K562 (cell line): ENCODE results near the gene GNAZ. TPM values are rescaled to one million over a fixed set of nuclear protein-coding genes. Genes with fewer than 3 reads are reported as not detected.
A peak's percentile ranks its signal among the peaks of the same experiment; 100 is the strongest.

Experiments
- ATAC-seq: fragments of 200-7000 bp; cut with Tn5 transposase; 3 replicates; pipeline ENCODE4 v1.9.1; 2020; ENCODE audit warnings: moderate library complexity
- BruUV-seq: library from RNA; stranded (reverse); fragments of 400-500 nt; replicated peaks from 2 replicates; lab custom pipeline; 2021; lab: Mats Ljungman, UMichigan
- CTCF ChIA-PET: fragments of 300-600 bp; formaldehyde crosslinking; extraction: SDS; loops from one replicate; lab custom pipeline; 2021; ENCODE audit warnings: low intra/inter-chr PET ratio; lab: Yijun Ruan, JAX
- POLR2A ChIA-PET: fragments of 300-600, 350-650 bp; sonication (Branson Sonifier 250); formaldehyde crosslinking; extraction: SDS; loops from one replicate; lab custom pipeline; 2021; ENCODE audit warnings: antibody characterized with exemption, inconsistent platforms; lab: Yijun Ruan, JAX
- DNase-seq, 4 experiments: peaks; one replicate each; pipeline versions ENCODE4 v3.0.0 to v3.0.0-alpha.2; 2011 to 2018; ENCODE audit warnings: low spot score in 3 of 4, mixed read lengths in 3 of 4; ENCODE audit errors: extremely low read depth in 1 of 4
- FAIRE-seq: peaks from 2 replicates; lab custom pipeline; 2011; peaks lifted over from hg19 to GRCh38; lab: Jason Lieb, UNC
- H2AFZ ChIP-seq: 2 replicates; pipeline ENCODE4 v1.6.0; 2011; ENCODE audit warnings: low read depth, low read length, control low read depth, inconsistent platforms
- H3K27ac ChIP-seq: fragments of 200-600 bp; 3 replicates; pipeline ENCODE4 v1.8.0; 2011; ENCODE audit warnings: low read depth, mild to moderate bottlenecking, control low read depth, inconsistent platforms, low read length, moderate library complexity, mixed read lengths; ENCODE audit errors: extremely low read depth
- H3K27me3 ChIP-seq, 2 experiments: fragments of 300-600 bp in 1 of 2; 2 replicates in 1 of 2; 3 replicates in 1 of 2; pipeline versions ENCODE4 v1.6.0 to v1.8.0; 2011; ENCODE audit warnings: inconsistent platforms in 2 of 2, low read length in 2 of 2, mild to moderate bottlenecking in 1 of 2, mixed read lengths in 1 of 2, moderate library complexity in 1 of 2; ENCODE audit not compliant: control insufficient read depth in 2 of 2, insufficient read depth in 2 of 2
- H3K36me3 ChIP-seq: fragments of 300-600 bp; 3 replicates; pipeline ENCODE4 v1.8.0; 2011; ENCODE audit warnings: mild to moderate bottlenecking, low read length, inconsistent platforms; ENCODE audit not compliant: control insufficient read depth, insufficient read depth
- H3K4me1 ChIP-seq, 2 experiments: fragments of 200-600 bp in 1 of 2; replicated peaks in 1 of 2; 2 replicates in 1 of 2; 3 replicates in 1 of 2; pipeline versions ENCODE4 v1.5.1 to v1.8.0; 2011; ENCODE audit warnings: inconsistent platforms in 2 of 2, low read length in 2 of 2, mild to moderate bottlenecking in 1 of 2, mixed read lengths in 1 of 2, moderate library complexity in 1 of 2; ENCODE audit not compliant: control insufficient read depth in 2 of 2, insufficient read depth in 2 of 2
- H3K4me2 ChIP-seq: 2 replicates; pipeline ENCODE4 v1.6.1; 2011; ENCODE audit warnings: low read length, control low read depth, inconsistent platforms, mixed read lengths; ENCODE audit not compliant: insufficient read depth
- H3K4me3 ChIP-seq: fragments of 200-600 bp; sonication (generic), shearing (Covaris generic); 2 replicates; pipeline ENCODE4 v1.5.1; 2016; ENCODE audit warnings: control low read depth, inconsistent platforms
- H3K79me2 ChIP-seq: fragments of 200-600 bp; 3 replicates; pipeline ENCODE4 v1.8.0; 2011; ENCODE audit warnings: low read length, inconsistent platforms; ENCODE audit not compliant: control insufficient read depth, insufficient read depth
- H3K9ac ChIP-seq, 2 experiments: 2 replicates each; pipeline versions ENCODE4 v1.6.0 to v1.6.1; 2011; ENCODE audit warnings: low read depth in 2 of 2, low read length in 2 of 2, control low read depth in 1 of 2, inconsistent platforms in 1 of 2, mild to moderate bottlenecking in 1 of 2, mixed read lengths in 1 of 2; ENCODE audit not compliant: insufficient read depth in 1 of 2
- H3K9me1 ChIP-seq: one replicate; pipeline ENCODE4 v1.6.0; 2011; ENCODE audit warnings: inconsistent platforms, mild to moderate bottlenecking, low read length, moderate library complexity; ENCODE audit not compliant: control insufficient read depth, insufficient read depth
- H3K9me3 ChIP-seq: replicated peaks from 2 replicates; pipeline ENCODE4 v1.5.1; 2011; ENCODE audit warnings: low read depth, low read length, inconsistent platforms; ENCODE audit not compliant: control insufficient read depth, insufficient read depth
- H4K20me1 ChIP-seq: replicated peaks from 2 replicates; pipeline ENCODE4 v1.6.1; 2011; ENCODE audit warnings: low read length, inconsistent platforms, mixed read lengths; ENCODE audit not compliant: control insufficient read depth, insufficient read depth
- CBFA2T3 ChIP-seq: fragments of 450-650 bp; IDR thresholded peaks from 2 replicates; pipeline ENCODE4 v1.6.1; 2017
- CBFB ChIP-seq: sonication (generic); formaldehyde crosslinking; IDR thresholded peaks from 2 replicates; pipeline ENCODE4 v1.4.0; 2020; ENCODE audit warnings: mild to moderate bottlenecking, missing genetic modification reagents
- CREM ChIP-seq: IDR thresholded peaks from 2 replicates; pipeline ENCODE4 v1.6.1; 2014; ENCODE audit warnings: antibody characterized with exemption, low read depth
- EZH2 ChIP-seq: IDR thresholded peaks from 2 replicates; pipeline ENCODE4 v1.6.1; 2012; ENCODE audit warnings: low read depth, mild to moderate bottlenecking, inconsistent platforms, low read length, borderline replicate concordance
- GABPB2 ChIP-seq: fragments of 250-450 bp; sonication (Bioruptor Pico); conservative IDR thresholded peaks from 2 replicates; pipeline ENCODE4 v1.5.1; 2021; ENCODE audit warnings: mild to moderate bottlenecking
- KDM2B ChIP-seq: fragments of 250-450 bp; sonication (Bioruptor Pico); IDR thresholded peaks from 2 replicates; pipeline ENCODE4 v1.8.0; 2021; ENCODE audit warnings: mild to moderate bottlenecking, moderate library complexity
- NCOA1 ChIP-seq: fragments of 450-650 bp; IDR thresholded peaks from 2 replicates; pipeline ENCODE4 v1.6.1; 2016; ENCODE audit warnings: low read depth
- RB1 ChIP-seq: fragments of 450-650 bp; IDR thresholded peaks from 2 replicates; pipeline ENCODE4 v1.6.1; 2017; ENCODE audit warnings: low read depth, mild to moderate bottlenecking
- XRCC5 ChIP-seq: fragments of 200-400 bp; formaldehyde crosslinking; IDR thresholded peaks from 2 replicates; pipeline ENCODE4 v1.6.1; 2017; ENCODE audit warnings: low read depth, mild to moderate bottlenecking, low read length
- ZNF561 ChIP-seq: fragments of 450-650 bp; formaldehyde crosslinking; conservative IDR thresholded peaks from 2 replicates; pipeline ENCODE4 v1.4.0; 2020; ENCODE audit warnings: mild to moderate bottlenecking, moderate library complexity
- WGBS: fragments of 100-300 bp; shearing (Covaris generic); methylation state at CpG from one replicate; pipeline ENCODE4 v1.1.6; 2016; ENCODE audit warnings: low coverage, mixed read lengths; ENCODE audit not compliant: insufficient coverage; ENCODE audit errors: missing lambda C conversion rate; 5-methylcytosine and 5-hydroxymethylcytosine counted together
- in situ Hi-C: fragments of 300-500 bp; cut with MboI; formaldehyde crosslinking; loops from 4 replicates; pipeline ENCODE4 v1.15.0; 2018; ENCODE audit warnings: inconsistent platforms, mixed read lengths
- intact Hi-C: fragments of 100-400 bp; cut with micrococcal nuclease; formaldehyde crosslinking; loops from 2 replicates; pipeline ENCODE4 v1.14.2; 2022
- polyA plus RNA-seq, 8 experiments: library from polyadenylated mRNA; depleted of rRNA in 4 of 8; stranded (reverse) in 5 of 8; unstranded in 3 of 8; fragments of >200 nt; fragmentation: Nextera tagmentation in 2 of 8; fragmentation: Illumina TruSeq in 1 of 8; extraction: Ambion mirVana in 2 of 8; extraction: Trizol in 1 of 8; gene quantifications; 2 replicates each; pipeline versions ENCODE4 v1.2.1 to v1.2.3, GENCODE V29; 2011 to 2014; ENCODE audit warnings: inconsistent platforms in 1 of 8, missing spikeins in 1 of 8
- total RNA-seq, 7 experiments: library from RNA; depleted of rRNA in 6 of 7; stranded (reverse); fragments of >200 nt in 6 of 7; fragmentation: Illumina TruSeq in 2 of 7; extraction: Trizol in 2 of 7; gene quantifications; 2 replicates each; pipeline versions ENCODE4 v1.2.1 to v1.2.3, GENCODE V29; 2011 to 2021; ENCODE audit warnings: low replicate concordance in 1 of 7
- TF ChIP-seq, protein P1 (sequence below): fragments of 450-650 bp; IDR thresholded peaks from 2 replicates; pipeline ENCODE4 v1.6.1; 2017; ENCODE audit warnings: antibody characterized with exemption, mild to moderate bottlenecking
- TF ChIP-seq, protein P2 (sequence below), 2 experiments: fragments of 450-650 bp in 1 of 2; sonication (generic) in 1 of 2; formaldehyde crosslinking in 1 of 2; IDR thresholded peaks in 1 of 2; conservative IDR thresholded peaks in 1 of 2; 2 replicates each; pipeline versions ENCODE4 v1.6.1 to v1.8.1; 2016 to 2023; ENCODE audit warnings: mild to moderate bottlenecking in 2 of 2, moderate library complexity in 2 of 2, inconsistent platforms in 1 of 2, missing genetic modification reagents in 1 of 2
- TF ChIP-seq, protein P3 (sequence below): fragments of 250-450 bp; sonication (Bioruptor Pico); IDR thresholded peaks from 2 replicates; pipeline ENCODE4 v1.4.0; 2020; ENCODE audit warnings: mild to moderate bottlenecking, moderate library complexity, borderline replicate concordance
- TF ChIP-seq, protein P4 (sequence below): conservative IDR thresholded peaks from 2 replicates; pipeline ENCODE4 v1.6.1; 2011; ENCODE audit warnings: low read depth, mild to moderate bottlenecking, low read length; ENCODE audit not compliant: control insufficient read depth

Gene GNAZ
- total and polyA plus RNA-seq, 9 of the 15 experiments (the other 6 are each of a cell fraction or from before 2014, with no cell fraction given), result 0.04 to 0.22 (median 0.13) TPM; not detected in 3

DNA sequence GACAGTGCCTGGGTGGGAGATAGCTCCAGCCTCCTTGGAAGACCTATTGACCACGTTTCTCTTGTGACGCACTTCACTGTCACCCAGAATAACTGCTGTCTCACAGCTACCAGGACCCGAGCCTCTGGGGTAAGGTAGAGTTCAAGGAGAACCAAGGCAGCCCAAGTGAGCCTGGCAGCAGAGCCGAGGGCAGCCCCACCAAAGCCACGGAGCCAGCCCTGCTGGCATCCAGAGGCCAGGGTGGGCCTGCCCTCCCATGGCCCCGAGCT, 38.7 kb downstream of the GNAZ start:
- Histone ChIP-seq H3K9ac (peak overlapping the region in 1 of 2 experiments; percentile 21; a peak in 2 of 4 replicates), H3K9me1 (peaks cover 12% of the 10 kb centered on the region), H3K27me3 (peaks cover 61 to 100% of the 10 kb centered on the region in 2 experiments), H2AFZ (no peak overlapping the region), H3K4me2 (no peak overlapping the region), H3K79me2 (no peaks in the 10 kb centered on the region), H3K9me3 (no peaks in the 10 kb centered on the region), H3K4me3 (no peak overlapping the region), H4K20me1 (peaks cover 98% of the 10 kb centered on the region), H3K27ac (no peak overlapping the region), H3K36me3 (no peaks in the 10 kb centered on the region), H3K4me1 (peaks cover 0 to 37% of the 10 kb centered on the region in 2 experiments; a peak in 2 of 5 replicates)
- no TSS peak for BruUV-seq
- ChIA-PET POLR2A (interaction anchor here (0.5 to 19.9 kb wide), 13 partner anchors 7 to 176 kb away, joined by 3 to 414 read pairs (median 4); no protein-coding TSS in a partner anchor), CTCF (interaction anchor here (2.1 kb wide), 1 partner anchor 19 kb away, joined by 5 read pairs; no protein-coding TSS in a partner anchor)
- ATAC-seq, result no peak
- under 1% methylated on average over 6 of the region's 6 CpGs for WGBS
- peak in 1 of 4 experiments; percentile 53 for DNase-seq
- in situ Hi-C loops, result no loop called here
- FAIRE-seq, result no peak
- intact Hi-C loops, result no loop called here
- TF ChIP-seq NCOA1 (no peak), EZH2 (no peak), GABPB2 (CRISPR knock-in tag) (no peak), XRCC5 (no peak), CBFA2T3 (0 out of 2 replicates have a peak, but pooled peaks have one; percentile 16), RB1 (0 out of 2 replicates have a peak, but pooled peaks have one; percentile 3), KDM2B (CRISPR knock-in tag) (peak; percentile 35; the same call in 1 of the 2 replicates), CBFB (no peak), ZNF561 (CRISPR knock-in tag) (no peak), CREM (peak; percentile 47; the same call in 1 of the 2 replicates)
- TF ChIP-seq, protein P1, sequence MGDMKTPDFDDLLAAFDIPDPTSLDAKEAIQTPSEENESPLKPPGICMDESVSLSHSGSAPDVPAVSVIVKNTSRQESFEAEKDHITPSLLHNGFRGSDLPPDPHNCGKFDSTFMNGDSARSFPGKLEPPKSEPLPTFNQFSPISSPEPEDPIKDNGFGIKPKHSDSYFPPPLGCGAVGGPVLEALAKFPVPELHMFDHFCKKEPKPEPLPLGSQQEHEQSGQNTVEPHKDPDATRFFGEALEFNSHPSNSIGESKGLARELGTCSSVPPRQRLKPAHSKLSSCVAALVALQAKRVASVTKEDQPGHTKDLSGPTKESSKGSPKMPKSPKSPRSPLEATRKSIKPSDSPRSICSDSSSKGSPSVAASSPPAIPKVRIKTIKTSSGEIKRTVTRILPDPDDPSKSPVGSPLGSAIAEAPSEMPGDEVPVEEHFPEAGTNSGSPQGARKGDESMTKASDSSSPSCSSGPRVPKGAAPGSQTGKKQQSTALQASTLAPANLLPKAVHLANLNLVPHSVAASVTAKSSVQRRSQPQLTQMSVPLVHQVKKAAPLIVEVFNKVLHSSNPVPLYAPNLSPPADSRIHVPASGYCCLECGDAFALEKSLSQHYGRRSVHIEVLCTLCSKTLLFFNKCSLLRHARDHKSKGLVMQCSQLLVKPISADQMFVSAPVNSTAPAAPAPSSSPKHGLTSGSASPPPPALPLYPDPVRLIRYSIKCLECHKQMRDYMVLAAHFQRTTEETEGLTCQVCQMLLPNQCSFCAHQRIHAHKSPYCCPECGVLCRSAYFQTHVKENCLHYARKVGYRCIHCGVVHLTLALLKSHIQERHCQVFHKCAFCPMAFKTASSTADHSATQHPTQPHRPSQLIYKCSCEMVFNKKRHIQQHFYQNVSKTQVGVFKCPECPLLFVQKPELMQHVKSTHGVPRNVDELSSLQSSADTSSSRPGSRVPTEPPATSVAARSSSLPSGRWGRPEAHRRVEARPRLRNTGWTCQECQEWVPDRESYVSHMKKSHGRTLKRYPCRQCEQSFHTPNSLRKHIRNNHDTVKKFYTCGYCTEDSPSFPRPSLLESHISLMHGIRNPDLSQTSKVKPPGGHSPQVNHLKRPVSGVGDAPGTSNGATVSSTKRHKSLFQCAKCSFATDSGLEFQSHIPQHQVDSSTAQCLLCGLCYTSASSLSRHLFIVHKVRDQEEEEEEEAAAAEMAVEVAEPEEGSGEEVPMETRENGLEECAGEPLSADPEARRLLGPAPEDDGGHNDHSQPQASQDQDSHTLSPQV, result no peak
- TF ChIP-seq, protein P2, sequence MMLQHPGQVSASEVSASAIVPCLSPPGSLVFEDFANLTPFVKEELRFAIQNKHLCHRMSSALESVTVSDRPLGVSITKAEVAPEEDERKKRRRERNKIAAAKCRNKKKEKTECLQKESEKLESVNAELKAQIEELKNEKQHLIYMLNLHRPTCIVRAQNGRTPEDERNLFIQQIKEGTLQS (IDR thresholded peaks at IDR 0.05), result no peak
- TF ChIP-seq, protein P2 (CRISPR knock-in tag; conservative IDR thresholded peaks at IDR 0.05), result no peak
- TF ChIP-seq, protein P3, sequence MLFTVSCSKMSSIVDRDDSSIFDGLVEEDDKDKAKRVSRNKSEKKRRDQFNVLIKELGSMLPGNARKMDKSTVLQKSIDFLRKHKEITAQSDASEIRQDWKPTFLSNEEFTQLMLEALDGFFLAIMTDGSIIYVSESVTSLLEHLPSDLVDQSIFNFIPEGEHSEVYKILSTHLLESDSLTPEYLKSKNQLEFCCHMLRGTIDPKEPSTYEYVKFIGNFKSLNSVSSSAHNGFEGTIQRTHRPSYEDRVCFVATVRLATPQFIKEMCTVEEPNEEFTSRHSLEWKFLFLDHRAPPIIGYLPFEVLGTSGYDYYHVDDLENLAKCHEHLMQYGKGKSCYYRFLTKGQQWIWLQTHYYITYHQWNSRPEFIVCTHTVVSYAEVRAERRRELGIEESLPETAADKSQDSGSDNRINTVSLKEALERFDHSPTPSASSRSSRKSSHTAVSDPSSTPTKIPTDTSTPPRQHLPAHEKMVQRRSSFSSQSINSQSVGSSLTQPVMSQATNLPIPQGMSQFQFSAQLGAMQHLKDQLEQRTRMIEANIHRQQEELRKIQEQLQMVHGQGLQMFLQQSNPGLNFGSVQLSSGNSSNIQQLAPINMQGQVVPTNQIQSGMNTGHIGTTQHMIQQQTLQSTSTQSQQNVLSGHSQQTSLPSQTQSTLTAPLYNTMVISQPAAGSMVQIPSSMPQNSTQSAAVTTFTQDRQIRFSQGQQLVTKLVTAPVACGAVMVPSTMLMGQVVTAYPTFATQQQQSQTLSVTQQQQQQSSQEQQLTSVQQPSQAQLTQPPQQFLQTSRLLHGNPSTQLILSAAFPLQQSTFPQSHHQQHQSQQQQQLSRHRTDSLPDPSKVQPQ (CRISPR knock-in tag), result no peak
- TF ChIP-seq, protein P4, sequence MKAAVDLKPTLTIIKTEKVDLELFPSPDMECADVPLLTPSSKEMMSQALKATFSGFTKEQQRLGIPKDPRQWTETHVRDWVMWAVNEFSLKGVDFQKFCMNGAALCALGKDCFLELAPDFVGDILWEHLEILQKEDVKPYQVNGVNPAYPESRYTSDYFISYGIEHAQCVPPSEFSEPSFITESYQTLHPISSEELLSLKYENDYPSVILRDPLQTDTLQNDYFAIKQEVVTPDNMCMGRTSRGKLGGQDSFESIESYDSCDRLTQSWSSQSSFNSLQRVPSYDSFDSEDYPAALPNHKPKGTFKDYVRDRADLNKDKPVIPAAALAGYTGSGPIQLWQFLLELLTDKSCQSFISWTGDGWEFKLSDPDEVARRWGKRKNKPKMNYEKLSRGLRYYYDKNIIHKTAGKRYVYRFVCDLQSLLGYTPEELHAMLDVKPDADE, result 0 out of 2 replicates have a peak, but pooled peaks have one; percentile 3
